IPS DF 4.7 (cell line): ENCODE results near the gene PIGM.
"Not testable (repeated sequence)": the region's sequence is repeated elsewhere in the genome, so short reads cannot be mapped to it uniquely, and the experiment has no call there.

Experiments used
- DNase-seq: peaks from one replicate; pipeline ENCODE4 v3.0.0-alpha.2; 2013; ENCODE audit warnings: low spot score; ENCODE audit errors: extremely low read depth

The PIGM gene

GRCh38 chr1:160061369-160062229 lies 29.8 kb upstream of the PIGM start:
- no peak for DNase-seq

GRCh38 chr1:160058087-160058486 lies 26.3 kb upstream of the PIGM start:
- DNase-seq: no peak

GRCh38 chr1:160056648-160057169 lies 24.9 kb upstream of the PIGM start:
- DNase-seq: no peak

DNA sequence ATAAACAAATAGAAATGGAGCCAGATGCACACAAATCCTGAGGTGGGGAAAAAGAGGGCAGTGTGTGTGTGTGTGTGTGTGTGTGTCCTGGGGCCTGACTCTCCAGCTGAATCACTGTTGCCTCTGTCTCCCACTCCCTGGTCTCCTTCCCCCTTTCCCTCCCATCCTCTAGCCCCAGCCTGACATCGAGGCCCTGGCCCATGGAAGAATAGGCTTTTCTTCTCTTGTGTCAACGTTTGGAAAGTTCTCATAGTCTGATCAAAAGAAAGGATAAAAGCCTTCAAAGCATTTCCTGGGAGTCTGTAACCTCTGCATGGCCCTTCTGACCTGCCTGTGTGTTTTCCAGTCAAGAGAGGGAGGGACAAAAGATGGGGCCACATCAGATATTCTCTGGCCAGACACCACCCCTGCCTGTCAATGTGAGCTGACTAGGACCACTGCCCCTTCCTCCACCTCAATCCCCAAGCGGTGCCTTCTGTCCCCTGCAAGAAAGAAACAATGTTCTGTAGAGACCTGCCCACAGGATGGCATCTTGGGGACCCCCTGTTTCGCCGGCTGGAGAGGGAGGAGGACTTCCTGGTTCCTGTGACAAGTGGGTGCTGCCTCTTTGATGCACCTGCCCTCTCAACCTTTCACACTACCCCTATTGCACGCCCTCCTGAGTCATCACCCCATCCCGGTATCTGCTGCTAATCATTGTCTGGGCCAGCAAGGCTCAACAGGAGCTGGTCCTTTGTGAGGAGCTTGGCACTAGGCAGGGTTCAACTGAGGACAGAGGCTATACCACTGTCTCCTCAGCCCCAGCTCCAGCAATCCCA lies 22.0 kb upstream of the PIGM start:
- DNase-seq: no peak

- no peak for DNase-seq
These were observed 21.1 kb upstream of the PIGM start for GRCh38 chr1:160052936-160053335.

- no peak for DNase-seq
These were observed 18.8 kb upstream of the PIGM start for GRCh38 chr1:160050619-160051018.

DNA sequence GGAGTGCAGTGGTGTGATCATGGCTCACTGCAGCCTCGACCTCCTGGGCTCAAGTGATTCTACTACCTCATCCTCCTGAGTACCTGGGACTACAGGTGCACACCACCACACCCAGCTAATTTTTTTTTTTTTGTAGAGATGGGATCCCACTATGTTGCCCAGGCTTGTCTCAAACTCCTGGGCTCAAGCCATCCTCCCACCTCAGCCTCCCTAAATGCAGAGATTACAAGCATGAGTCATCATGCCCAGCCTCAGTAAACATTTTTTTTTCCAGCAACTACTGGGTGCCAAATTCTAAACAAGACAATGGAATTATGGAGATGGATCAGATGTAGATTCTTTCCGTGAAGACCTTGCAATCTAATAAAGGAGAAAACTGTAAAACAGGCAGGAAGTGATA lies 18.4 kb upstream of the PIGM start:
- DNase-seq: not testable (repeated sequence)

- no peak for DNase-seq
These were observed 17.3 kb upstream of the PIGM start for GRCh38 chr1:160049101-160049500.

DNA sequence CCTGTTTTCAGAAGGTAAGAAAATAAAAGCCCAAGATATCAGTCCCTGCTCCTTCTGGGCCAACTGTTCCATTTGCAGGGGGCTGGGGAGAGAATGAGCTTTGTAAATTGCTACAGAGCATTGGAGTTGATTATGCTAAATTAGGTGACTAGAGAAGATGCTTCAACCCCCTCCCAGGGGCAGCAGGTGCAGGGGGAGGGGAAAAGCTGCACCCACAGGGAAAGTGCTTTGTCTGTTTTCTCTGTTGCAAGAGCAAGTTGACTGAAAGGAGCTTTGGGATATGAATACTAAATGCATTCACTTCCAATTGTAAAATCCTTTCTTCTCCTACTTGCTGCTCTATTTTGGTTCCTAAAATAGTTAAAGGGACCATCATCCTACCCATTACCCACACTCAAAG lies 16.5 kb upstream of the PIGM start:
- no peak for DNase-seq

DNA sequence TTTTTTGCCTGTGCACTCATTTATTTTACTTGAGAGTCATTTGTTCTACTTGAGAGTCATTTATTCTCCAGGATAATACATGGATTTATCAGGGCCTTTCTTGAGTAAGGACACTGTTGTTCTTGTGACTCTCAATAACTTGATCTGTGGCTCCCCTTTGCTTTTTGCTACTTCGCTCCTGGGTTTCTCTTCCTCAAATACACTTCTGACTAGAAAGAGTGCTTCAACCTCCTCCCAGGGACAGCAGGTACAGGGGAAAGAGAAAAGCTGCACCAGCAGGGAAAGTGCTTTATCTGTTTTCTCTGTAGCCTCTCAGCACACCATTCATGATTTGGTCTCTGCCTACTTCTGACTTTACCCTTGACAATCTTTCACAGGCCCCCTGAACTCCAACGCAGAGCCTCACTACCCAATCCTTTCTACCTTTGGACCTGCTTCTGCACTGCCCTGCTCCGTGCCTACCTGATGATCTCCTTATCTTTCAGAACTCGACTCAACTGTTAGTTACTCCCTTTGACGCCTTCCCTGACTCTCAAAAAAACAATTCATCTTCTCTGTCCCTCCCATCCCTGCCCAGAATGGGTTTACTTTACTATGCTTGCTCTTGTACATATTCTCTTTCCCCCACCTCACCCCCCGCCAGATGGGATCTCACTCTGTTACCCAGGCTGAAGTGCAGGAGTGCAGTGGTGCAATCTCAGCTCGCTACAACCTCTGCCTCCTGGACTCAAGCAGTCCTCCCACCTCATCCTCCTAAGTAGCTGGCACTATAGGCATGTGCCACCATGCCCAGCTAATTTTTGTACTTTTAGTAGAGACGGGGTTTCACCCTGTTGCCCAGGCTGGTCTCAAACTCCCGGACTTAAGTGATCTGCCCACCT lies 15.6 kb upstream of the PIGM start:
- no peak for DNase-seq

- no peak for DNase-seq
These were observed 14.8 kb upstream of the PIGM start for GRCh38 chr1:160046494-160047110.

DNA sequence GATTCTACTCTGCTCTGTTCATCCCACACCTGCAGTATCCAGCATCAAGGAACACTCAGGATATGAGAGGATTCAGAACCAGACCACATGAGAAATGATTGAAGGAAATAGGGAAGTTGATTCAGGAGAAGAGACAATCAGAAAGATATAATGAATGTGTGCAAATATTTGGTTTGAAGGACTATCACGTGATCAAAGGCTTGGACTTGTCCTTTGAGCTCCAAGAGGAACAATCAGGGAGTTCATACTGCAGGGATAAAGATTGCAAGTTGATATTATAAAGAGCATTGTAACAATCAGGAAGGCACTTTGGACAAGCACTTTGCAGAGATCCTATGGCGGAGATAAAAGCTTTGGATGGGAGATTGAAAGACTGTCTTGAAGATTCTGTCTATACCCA lies 13.9 kb upstream of the PIGM start:
- no peak for DNase-seq

- DNase-seq: no peak
These were observed 11.8 kb upstream of the PIGM start for GRCh38 chr1:160043543-160043942.

GRCh38 chr1:160040476-160040875 lies 8.7 kb upstream of the PIGM start:
- no peak for DNase-seq

DNA sequence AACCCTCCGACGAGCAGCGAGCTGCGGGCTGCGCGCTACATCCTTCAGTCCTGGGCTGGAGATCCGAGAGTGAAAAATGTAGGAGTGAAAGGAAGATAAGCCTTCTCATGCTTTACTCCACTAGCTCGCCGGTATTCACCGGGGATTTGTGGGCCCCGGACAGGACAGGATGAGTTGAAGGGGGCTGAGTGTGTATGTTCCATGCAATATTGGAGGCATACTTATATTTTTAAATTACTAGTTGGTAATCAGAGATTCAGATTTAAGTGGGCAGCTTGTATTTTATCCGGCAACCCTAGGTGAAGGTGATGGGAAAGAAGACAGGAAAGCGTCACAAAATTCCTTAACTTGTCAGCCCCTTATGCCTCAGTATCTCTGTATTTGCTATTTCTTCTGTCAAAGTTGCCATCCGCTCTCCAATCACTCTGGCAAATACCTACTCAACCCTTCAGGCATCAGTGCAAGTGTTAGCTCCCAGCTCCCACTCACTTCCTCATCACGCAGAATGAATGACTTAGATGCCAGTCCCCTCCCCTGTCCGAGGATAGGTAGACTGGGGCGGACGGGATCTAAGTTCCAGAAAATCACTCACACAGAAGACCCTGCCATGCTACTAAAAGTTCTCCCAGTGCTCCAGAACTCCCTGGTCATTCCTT lies 503 bp upstream of the PIGM start:
- DNase-seq: no peak

GRCh38 chr1:160030657-160031364 lies 979 bp downstream of the PIGM start:
- DNase-seq: no peak

- no peak for DNase-seq
These were observed 3.4 kb downstream of the PIGM start for GRCh38 chr1:160028426-160028825.

- DNase-seq: no peak
These were observed 6.5 kb downstream of the PIGM start for GRCh38 chr1:160025314-160025713.

GRCh38 chr1:160024195-160024905 lies 7.4 kb downstream of the PIGM start:
- DNase-seq: no peak
